Muscle layer of colon (tissue), 2 donors: Measurements from ENCODE around the gene HERC5.
"Not testable (repeated sequence)": the region's sequence is repeated elsewhere in the genome, so short reads cannot be mapped to it uniquely, and the experiment has no call there.

Source experiments
- H3K27ac ChIP-seq: one replicate; pipeline ENCODE4 v1.7.0; 2013; ENCODE audit warnings: low read depth, mild to moderate bottlenecking, low read length, moderate library complexity
- H3K27me3 ChIP-seq, 2 donors: one replicate each; pipeline ENCODE4 v1.7.0; 2013; ENCODE audit warnings: low read length in 2 of 2, mild to moderate bottlenecking in 2 of 2; ENCODE audit not compliant: insufficient read depth in 2 of 2, control insufficient read depth in 1 of 2
- H3K36me3 ChIP-seq: one replicate; pipeline ENCODE4 v1.7.0; 2013; ENCODE audit warnings: mild to moderate bottlenecking, low read length; ENCODE audit not compliant: insufficient read depth
- H3K4me1 ChIP-seq: one replicate; pipeline ENCODE4 v1.7.0; 2013; ENCODE audit warnings: mild to moderate bottlenecking, low read length; ENCODE audit not compliant: insufficient read depth
- H3K4me3 ChIP-seq, 2 donors: one replicate each; pipeline ENCODE4 v1.7.0; 2013; ENCODE audit warnings: low read length in 2 of 2, low read depth in 1 of 2, mild to moderate bottlenecking in 1 of 2, moderate library complexity in 1 of 2
- H3K9ac ChIP-seq: one replicate; pipeline ENCODE4 v1.7.0; 2013; ENCODE audit warnings: low read length
- H3K9me3 ChIP-seq: one replicate; pipeline ENCODE4 v1.7.0; 2013; ENCODE audit warnings: mild to moderate bottlenecking, low read length
- donor health status: abdominal sarcoma.
- donor health status: Adenocarcinoma of cecum.

The HERC5 gene

DNA sequence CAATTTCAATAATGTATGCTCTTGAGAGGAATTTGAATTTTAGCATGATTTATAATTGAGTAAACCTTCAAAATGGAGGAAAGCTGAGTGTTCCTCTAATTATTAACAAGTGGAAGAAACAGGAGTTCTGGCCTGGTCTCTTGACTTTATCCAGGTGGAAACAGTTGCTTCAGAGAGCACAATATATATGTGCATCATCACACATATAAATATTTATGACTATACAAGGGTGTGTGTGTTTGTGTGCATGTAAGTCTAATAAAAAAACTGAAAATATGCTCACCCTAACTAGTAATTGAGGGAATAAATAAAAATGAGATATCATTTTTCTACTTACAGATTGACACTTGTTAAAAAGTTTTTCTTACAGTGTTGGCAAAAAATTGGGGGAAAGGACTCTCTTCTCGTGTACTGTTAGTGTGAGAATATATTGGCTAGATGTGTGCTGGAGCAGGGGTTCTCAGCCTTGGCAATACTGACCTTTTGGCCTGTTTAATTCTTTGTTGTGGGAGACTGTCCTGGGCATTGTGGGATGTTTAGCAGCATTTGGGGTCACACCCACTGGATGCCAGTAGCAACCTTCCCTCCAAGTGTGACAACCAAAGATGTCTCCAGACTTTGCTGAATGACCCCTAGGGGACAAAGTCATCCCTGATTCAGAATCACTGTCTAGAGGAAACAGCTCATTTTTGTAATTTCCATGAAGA, 20.8 kb upstream of the HERC5 start:
- Histone ChIP-seq H3K27ac (no peak overlapping the region), H3K4me1 (no peaks in the 10 kb centered on the region), H3K4me3 (no peak overlapping the region), H3K9ac (no peak overlapping the region), H3K9me3 (no peaks in the 10 kb centered on the region), H3K36me3 (no peaks in the 10 kb centered on the region), H3K27me3 (no peaks in the 10 kb centered on the region)

DNA sequence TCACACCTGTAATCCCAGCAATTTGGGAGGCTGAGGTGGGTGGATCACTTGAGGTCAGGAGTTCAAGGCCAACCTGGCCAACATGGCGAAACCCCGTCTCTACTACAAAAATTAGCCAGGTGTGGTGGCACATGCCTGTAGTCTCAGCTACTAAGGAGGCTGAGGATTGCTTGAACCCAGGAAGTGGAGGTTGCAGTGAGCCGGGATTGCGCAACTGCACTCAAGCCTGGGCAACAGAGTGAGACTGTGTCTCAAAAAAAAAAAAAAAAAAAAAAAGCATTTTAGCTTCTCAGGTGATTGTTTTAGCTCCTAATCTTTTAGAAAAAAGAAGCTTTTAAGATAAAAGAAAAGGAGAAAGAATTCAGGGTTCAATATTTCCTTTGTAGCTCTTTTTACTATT, 19.0 kb upstream of the HERC5 start:
- not testable (repeated sequence) for H3K4me1 ChIP-seq, H3K9ac ChIP-seq, H3K36me3 ChIP-seq

DNA sequence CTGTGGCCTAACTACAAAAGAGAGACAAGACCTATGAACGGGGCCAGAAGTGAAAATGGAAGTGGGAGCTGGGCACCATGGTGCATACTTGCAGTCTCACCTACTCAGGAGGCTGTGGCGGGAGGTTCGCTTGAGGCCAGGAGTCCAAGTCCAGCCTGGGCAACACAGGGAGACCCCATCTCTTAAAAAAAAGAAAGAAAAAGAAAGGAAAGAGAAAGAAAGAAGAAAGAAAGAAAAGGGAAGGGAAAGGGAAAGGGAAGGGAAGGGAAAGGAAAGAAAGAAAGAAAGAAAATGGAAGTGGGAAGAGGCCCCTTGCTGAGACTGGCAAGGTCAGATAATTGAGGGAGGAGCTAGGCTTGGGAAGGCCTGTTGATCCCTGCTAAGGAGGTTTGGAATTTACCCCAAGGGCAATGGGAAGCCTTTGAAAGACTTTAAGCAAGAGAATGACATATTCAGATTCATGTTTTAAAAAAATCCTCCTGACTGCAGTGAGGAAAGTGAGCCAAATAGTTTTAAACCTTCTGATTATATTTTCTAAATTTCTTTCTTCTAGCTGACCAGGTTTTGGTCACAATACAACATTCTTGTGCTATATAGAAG, 17.7 kb upstream of the HERC5 start:
- Histone ChIP-seq H3K36me3 (peaks cover 3% of the 10 kb centered on the region), H3K9ac (no peak overlapping the region), H3K9me3 (no peaks in the 10 kb centered on the region), H3K27me3 (no peaks in the 10 kb centered on the region), H3K4me1 (no peaks in the 10 kb centered on the region), H3K27ac (no peak overlapping the region), H3K4me3 (no peak overlapping the region)

More for the DNA sequence above, 19.0 kb upstream of the HERC5 start:
- not testable (repeated sequence) for H3K27ac ChIP-seq, H3K9me3 ChIP-seq, H3K27me3 ChIP-seq, H3K4me3 ChIP-seq

DNA sequence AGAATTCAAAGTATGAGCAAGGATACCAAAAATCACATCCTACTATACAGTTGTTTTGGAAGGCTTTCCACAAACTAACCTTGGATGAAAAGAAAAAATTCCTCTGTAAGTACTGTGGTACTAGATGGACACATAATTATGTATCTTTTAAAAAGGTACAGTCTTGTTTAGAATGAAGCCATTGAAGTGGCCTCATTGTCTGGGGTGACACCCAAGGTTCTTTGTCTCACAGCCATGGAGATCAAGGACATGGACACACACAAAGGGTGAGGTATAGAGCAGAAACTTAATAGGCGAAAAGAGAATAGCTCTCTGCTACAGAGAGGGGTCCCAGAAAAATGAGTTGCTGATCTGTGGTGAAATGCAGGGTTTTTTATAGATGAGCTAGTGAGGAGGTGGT, 16.8 kb upstream of the HERC5 start:
- no peaks in the 10 kb centered on the region for H3K9me3 ChIP-seq
- H3K36me3 ChIP-seq: peaks cover 3% of the 10 kb centered on the region
- H3K27me3 ChIP-seq: no peaks in the 10 kb centered on the region
- no peaks in the 10 kb centered on the region for H3K4me1 ChIP-seq
- no peak overlapping the region for H3K9ac ChIP-seq
- no peak overlapping the region for H3K4me3 ChIP-seq
- no peak overlapping the region for H3K27ac ChIP-seq

DNA sequence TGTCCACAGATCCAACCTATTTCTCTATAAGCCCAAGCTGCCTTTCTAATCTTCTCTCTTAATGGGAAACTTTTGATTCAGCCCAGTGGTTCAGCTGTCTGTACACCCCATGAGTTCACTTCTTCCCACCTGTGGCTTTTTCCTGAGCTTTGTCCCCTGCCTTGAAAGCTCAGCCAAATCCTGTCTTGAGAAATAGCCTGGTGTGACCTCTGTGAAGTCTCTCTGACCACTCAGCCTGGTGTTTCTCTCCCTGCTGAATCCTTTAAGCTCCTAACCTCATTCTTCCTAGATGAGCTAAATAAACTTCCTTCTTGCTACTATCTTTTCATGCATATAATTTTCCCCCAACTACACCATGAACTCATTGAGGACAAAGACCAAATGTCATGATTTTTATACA, 15.2 kb upstream of the HERC5 start:
- Histone ChIP-seq H3K9me3 (no peaks in the 10 kb centered on the region), H3K27ac (no peak overlapping the region), H3K27me3 (no peaks in the 10 kb centered on the region)

DNA sequence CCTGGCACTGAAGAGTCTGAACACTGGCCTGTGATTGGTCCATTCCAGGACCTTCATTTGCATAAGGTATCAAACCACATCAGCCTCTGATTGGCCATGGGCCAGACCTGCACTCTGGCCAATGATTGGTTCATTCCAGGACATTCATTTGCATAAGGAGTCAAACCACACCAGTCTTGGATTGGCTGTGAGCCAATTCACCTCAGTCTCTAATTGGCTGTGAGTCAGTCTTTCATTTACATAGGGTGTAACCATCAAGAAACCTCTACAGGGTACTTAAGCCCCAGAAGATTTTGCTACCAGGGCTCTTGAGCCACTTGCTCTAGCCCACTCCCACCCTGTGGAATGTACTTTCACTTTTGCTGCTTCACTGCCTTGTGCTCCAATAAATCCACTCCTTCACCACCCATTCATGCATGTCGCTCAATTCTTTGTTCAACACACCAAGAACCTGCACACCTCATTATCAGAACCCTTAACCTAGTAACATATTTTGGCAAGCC, 14.2 kb upstream of the HERC5 start:
- Histone ChIP-seq H3K36me3 (peaks cover 3% of the 10 kb centered on the region), H3K9me3 (no peaks in the 10 kb centered on the region), H3K27me3 (no peaks in the 10 kb centered on the region), H3K27ac (no peak overlapping the region), H3K9ac (no peak overlapping the region), H3K4me1 (no peaks in the 10 kb centered on the region), H3K4me3 (no peak overlapping the region)

More for the DNA sequence above, 15.2 kb upstream of the HERC5 start:
- H3K9ac ChIP-seq: no peak overlapping the region
- H3K4me3 ChIP-seq: no peak overlapping the region
- H3K36me3 ChIP-seq: peaks cover 3% of the 10 kb centered on the region
- H3K4me1 ChIP-seq: no peaks in the 10 kb centered on the region

DNA sequence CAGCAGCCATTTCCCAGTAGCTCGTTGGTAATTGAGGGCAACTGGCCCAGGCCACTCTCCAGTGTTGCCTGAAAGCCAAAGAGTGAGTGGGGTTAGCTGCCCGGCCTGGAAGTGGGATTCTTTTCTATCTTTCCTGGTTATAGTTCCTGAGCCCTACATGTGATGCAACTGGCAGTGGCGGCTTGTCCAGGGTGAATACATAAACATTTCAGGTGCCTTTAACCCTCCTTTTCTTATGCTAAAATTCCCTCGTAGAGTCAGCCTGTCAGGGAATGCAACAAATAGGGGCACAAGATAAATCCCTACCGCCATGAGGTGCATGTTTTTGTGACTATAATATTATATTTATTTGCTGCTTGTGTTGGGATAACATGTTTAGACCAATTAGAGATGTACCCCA, 13.4 kb upstream of the HERC5 start:
- H3K4me3 ChIP-seq: no peak overlapping the region
- H3K4me1 ChIP-seq: no peaks in the 10 kb centered on the region
- H3K27ac ChIP-seq: no peak overlapping the region
- no peaks in the 10 kb centered on the region for H3K27me3 ChIP-seq
- peaks cover 3% of the 10 kb centered on the region for H3K36me3 ChIP-seq
- H3K9me3 ChIP-seq: no peaks in the 10 kb centered on the region
- no peak overlapping the region for H3K9ac ChIP-seq

DNA sequence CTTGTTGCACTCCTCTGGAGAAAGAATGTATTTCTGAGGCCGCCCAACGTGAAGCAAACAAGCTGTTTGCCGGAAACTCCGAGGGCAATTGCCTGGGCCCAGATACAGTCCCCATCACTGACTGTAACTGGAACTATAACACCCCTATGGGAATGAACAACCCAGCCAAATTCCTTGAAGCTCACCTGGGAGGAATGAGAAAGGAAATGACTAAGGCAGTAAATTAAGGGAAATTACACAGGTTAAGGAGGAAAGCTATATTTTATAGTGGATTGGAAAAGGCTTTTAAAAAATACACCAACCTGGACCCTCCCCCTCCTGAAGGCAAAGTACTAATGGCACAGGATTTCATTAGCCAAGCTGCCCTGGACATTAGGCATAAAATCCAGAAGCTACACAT, 11.7 kb upstream of the HERC5 start:
- H3K4me1 ChIP-seq: no peaks in the 10 kb centered on the region
- H3K9ac ChIP-seq: no peak overlapping the region
- peaks cover 3% of the 10 kb centered on the region for H3K36me3 ChIP-seq
- H3K9me3 ChIP-seq: no peaks in the 10 kb centered on the region
- H3K4me3 ChIP-seq: no peak overlapping the region
- H3K27me3 ChIP-seq: no peaks in the 10 kb centered on the region
- H3K27ac ChIP-seq: no peak overlapping the region

DNA sequence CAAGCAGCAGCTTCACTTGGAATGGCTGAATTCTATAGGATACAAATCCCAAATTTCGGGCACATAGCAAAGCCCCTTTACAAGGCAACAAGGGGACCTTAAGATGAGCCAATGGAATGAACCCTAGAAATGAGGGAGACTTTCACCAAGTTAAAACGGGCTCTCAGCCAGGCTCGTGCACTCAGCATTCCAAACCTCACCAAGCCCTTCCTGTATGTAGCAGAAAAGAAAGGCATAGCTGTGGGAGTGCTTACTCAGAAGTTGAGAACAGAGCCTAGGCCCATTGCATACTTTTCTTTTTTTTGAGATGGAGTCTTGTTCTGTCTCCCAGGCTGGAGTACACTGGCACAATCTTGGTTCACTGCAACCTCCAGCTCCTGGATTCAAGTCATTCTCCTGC, 10.8 kb upstream of the HERC5 start:
- H3K27me3 ChIP-seq: no peaks in the 10 kb centered on the region
- no peak overlapping the region for H3K9ac ChIP-seq
- H3K4me1 ChIP-seq: no peaks in the 10 kb centered on the region
- H3K4me3 ChIP-seq: no peak overlapping the region
- peaks cover 3% of the 10 kb centered on the region for H3K36me3 ChIP-seq
- no peaks in the 10 kb centered on the region for H3K9me3 ChIP-seq
- no peak overlapping the region for H3K27ac ChIP-seq

DNA sequence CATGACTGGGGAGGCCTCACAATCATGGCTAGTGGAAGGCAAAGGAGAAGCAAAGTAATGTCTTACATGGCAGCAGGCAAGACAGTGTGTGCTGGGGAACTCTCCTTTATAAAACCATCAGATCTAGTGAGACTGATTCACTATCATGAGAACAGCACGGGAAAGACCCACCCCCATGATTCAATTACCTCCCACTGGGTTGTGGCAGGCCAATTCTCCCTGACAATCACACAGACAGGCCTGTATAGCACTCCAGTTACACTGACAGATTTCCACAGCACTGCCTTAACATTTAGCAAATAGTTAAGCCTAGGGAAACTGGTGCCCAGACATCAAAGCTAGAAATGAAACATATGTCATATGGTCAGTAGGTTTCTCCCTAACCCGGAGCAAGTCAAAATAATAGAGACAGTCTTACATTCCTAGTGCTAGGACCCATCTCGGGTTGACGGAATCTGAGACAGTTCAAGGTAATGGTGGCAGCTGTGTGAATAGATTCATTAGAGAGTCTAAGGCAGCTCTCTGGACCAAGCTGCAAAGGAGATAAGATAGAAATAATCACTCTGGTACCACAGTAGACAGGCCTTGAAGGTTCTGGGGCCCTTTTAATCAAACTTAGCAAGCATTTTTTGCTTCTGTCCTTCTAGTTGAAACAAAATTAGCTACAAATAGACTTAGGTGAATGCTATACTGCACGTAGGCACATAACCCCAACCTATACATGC, 9.4 kb upstream of the HERC5 start:
- H3K4me1 ChIP-seq: no peaks in the 10 kb centered on the region
- no peak overlapping the region for H3K9ac ChIP-seq
- H3K36me3 ChIP-seq: peaks cover 3% of the 10 kb centered on the region
- H3K27ac ChIP-seq: no peak overlapping the region
- H3K4me3 ChIP-seq: no peak overlapping the region
- no peaks in the 10 kb centered on the region for H3K27me3 ChIP-seq
- H3K9me3 ChIP-seq: no peaks in the 10 kb centered on the region

DNA sequence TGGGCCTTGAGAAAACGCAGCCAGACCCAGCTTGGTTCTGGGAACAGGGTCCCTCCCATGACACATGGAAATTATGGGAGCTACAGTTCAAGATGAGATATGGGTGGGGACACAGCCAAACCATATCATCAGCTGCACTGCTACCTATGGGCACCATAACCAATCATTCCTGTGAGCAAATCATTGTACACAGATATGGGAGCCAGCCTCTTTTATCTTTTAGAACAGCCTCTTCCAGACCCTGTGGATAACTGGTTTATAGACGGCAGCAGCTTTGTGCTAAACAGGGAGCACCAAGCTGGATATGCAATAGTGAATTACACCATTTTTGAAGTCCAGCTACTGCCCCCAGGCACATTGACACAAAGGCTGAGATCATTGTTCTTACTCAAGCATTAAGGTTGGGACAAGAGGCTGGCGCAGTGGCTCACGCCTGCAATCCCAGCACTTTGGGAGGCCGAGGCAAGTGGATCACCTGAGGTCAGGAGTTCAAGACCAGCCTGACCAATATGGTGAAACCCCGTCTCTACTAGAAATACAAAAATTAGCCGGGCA, 8.6 kb upstream of the HERC5 start:
- H3K4me1 ChIP-seq, H3K36me3 ChIP-seq, H3K9me3 ChIP-seq, H3K27ac ChIP-seq, H3K4me3 ChIP-seq, H3K27me3 ChIP-seq, H3K9ac ChIP-seq: not testable (repeated sequence)
